Putamen (tissue), 1 donor: ENCODE results near the gene ZNF577.
"Not testable (repeated sequence)": the region's sequence is repeated elsewhere in the genome, so short reads cannot be mapped to it uniquely, and the experiment has no call there.

ENCODE experiments used
- DNase-seq: peaks from one replicate; pipeline ENCODE4 v3.0.0-alpha.2; 2016; ENCODE audit warnings: low spot score

Gene ZNF577

DNA sequence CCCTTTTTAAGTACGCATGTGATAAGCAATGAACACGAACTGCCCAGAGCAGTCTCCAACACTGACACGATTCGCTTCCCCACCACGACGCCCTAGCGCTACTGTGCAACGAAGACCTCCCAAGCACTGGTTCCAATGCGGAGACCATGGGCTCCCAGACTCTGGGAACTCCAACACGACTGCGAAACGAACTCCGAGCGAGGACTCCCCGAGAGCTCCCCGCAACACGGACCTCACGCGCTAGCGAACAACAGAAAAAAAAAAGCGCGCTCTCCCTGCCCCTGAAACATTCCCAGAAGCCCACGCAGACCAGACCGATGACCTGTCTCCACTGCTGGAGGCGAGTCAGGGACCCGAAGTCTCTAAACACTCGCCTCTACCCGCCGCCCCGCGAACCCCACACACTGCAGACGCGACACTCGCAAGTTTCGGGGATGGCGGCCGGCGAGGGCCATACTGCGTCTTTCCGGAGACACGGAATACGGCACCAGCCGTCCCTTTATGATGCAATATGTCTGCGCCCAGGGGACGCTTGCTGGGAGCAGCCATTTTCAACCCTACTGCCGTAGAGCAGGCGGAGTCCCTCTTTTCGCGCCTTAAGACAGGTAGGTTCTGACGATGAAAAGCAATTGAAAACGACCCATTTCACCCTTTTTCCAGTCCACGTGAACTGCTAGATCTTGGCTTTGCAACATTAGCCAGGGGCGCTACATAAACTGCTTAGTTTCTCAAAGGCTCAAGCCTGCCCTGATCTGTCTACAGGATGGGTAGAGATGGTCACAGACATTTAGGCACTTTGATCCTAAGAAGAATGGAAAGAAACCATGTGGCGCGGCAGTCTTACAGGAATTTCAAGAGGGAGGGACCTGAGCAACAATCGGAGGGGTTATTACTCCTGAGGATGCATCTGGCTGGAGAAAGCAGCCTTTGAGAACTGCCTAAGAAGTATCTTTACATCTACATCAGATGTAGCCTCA lies at the start of gene ZNF577:
TSS of gene ZNF577 (minus strand) at position 430 of the 977 bp plus-strand sequence. CDS start 7,569 bp downstream, outside the sequence.
- DNase-seq: peak; percentile 88

- no peak for DNase-seq
These were observed 44.2 kb upstream of the ZNF577 start for GRCh38 chr19:51931921-51932320.

DNA sequence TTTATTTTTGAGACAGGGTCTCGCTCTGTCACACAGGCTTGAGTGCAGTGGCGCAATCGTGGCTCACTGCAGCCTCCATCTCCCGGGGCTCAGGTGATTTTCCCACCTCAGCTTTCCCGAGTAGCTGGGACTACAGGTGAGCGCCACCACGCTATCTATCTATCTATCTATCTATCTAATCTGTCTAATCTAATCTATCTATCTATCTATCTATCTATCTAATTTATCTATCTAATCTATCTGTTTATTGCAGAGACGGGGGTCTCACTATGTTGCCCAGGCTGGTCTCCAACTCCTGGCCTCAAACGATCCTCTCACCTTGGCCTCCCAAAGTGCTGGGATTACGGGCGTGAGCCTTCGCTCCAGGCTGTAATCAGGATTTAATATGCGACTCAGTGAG lies 40.1 kb upstream of the ZNF577 start:
- DNase-seq: no peak

DNA sequence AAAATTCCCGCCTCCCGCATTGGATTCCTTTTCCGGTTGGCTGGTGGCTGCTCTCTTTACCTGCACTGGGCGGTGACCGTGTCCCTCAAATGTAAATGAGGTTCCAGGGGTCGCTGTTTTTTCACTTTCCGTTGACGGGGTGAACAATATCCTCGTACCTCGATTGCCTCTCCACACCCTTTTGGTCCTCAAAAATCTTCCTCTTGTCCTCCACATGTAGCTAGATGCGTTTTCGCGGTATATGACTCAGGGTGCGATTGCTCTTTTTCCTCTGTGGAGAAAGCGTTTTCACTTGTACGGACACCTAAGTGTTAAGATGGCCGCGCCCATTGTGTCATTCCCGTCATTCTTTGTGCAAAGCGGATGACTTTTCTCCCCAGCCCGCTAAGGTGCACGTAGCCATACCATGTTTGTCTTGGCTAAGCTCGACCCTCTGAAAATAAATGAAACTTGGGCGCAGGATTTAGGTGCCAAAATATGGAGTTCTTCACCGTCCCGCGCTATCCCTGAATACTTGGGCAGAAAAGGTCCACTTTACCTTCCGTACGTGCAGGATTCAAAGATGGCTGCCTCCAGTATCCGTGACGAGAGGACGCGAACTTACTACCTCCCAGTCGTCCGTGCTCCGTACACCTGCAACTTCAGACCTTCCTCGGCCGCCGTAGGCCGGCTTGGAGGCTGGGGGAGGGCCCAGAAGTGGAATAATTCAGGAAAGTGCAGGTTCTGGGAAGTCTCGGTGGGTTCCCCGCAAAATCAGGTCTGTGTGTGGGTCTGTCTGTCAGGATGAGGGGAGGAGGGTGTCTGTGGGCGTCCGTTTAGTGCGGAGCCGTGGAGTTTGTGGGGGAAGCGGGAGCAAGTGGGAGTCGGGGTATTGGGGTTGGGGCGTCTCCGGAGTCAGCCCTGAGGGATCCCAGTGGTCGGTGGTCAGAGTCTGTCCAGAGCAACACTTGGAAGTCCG lies 39.3 kb upstream of the ZNF577 start, which contains the start of gene ZNF613:
TSS of gene ZNF613 (plus strand) at position 689 of the 958 bp plus-strand sequence. CDS start 8,749 bp downstream, outside the sequence.
- DNase-seq: peak; percentile 93

DNA sequence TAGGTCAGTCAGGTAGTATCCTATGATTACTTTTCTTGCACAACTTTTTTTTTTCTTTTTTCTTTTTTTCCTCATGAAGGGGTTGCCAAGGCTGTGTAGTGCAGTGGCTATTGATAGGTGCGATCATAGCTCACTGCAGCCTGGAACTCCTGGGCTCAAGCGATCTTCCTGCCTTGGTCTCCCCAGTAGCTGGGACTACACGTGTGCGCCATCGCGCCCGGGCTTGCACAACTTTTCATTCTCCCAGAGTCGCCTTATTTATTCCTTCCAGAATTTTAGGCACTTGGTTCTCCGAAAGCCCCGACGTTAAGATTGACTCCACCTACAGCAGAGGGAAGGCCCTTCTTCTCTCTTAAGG lies 38.7 kb upstream of the ZNF577 start:
- DNase-seq: no peak

GRCh38 chr19:51921949-51922348 lies 34.2 kb upstream of the ZNF577 start:
- DNase-seq: no peak

DNA sequence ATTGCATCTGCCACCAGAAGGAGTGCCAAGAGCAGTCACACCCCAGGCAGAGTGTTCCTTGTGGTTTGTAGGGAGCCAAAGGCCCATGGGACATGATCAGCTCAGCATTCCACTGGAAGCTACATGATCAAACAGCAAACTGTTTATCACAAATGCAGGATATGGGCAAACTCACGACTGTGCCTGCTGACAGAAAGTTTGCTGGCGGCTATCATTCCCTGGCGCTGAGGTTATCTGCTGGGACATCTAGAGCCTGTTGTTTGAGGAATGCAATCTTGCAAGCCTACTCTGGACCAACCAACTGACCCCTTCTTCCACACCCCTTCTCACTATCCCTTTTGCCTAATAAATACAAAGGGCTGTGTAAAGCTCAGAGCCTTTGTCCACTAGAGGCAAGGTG lies 31.9 kb upstream of the ZNF577 start:
- DNase-seq: no peak

DNA sequence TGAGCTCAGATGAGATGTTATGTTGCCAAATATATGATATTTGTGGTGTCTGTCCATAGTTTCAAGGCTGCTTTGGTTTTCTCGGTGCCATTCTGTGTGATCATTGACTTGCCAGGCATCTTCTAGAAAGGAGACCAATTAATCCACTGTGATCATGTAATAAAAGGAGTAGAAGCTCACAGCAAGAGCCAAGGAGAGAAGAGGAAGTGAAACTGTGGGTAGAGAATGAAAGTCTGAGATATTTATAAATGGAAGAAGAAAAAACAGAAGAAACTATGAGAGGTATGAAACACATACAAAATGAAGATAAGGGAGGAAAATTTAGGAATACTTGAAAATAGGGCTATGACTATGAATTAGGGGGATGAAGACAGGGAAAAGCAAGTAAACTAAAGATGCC lies 28.4 kb upstream of the ZNF577 start:
- no peak for DNase-seq

GRCh38 chr19:51915324-51915867 lies 27.6 kb upstream of the ZNF577 start:
- DNase-seq: no peak

GRCh38 chr19:51907981-51908380 lies 20.2 kb upstream of the ZNF577 start:
- DNase-seq: not testable (repeated sequence)

DNA sequence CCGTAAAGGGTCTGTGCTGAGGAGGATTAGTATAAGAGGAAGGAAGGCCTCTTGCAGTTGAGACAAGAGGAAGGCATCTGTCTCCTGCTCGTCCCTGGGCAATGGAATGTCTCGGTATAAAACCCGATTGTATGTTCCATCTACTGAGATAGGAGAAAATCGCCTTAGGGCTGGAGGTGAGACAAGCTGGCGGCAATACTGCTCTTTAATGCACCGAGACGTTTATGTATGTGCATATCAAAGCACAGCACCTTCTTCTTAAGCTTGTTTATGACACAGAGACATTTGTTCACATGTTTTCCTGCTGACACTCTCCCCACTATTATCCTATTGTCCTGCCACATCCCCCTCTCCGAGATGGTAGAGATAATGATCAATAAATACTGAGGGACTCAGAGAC lies 18.4 kb upstream of the ZNF577 start:
- DNase-seq: not testable (repeated sequence)

- DNase-seq: not testable (repeated sequence)
These were observed 17.9 kb upstream of the ZNF577 start for GRCh38 chr19:51905639-51906038.

DNA sequence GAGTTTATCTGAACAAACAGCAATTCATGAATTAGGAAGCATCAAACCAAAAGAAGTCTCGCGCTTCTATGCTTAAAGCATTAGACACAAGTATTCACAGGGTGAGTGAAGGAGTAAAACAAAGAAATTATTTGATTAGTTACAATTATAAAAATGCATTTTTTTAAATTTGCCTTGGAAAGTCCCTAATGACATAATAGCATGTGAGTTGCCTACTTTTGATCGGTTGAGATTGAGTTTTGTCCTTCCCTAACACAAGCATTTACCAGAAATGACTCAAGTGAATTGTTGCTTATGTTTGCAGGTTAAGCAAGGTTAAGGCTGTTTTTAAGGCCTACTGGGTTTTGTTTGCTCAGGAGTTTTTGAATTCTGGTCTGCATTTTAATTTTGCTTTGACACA lies 17.5 kb upstream of the ZNF577 start:
- DNase-seq: no peak

- DNase-seq: peak; percentile 88
These were observed 16.8 kb upstream of the ZNF577 start, which contains the start of gene ZNF649 for GRCh38 chr19:51904331-51905165. Gene ZNF649 (minus strand): TSS chr19:51905017. CDS start chr19:51900107, 4,910 bp downstream.

DNA sequence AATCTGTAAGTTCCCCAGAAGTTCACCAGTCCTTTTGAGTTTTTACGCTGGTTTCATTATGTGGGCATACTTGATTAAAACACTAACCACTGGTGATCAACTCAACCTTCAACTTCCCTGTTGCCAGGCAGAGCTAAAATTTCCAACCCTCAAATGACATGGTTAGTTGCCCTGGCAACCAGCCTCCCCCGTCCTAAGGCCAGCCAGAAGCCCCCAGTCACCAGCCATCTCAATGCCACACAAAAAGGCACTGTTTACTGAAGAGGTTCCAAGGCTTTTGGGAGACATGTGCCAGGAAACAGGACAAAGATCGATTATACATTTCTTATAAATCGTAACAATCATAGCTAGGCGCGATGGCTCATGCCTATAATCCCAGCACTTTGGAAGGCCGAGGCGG lies 15.4 kb upstream of the ZNF577 start:
- peak; percentile 50 for DNase-seq

- no peak for DNase-seq
These were observed 14.1 kb upstream of the ZNF577 start for GRCh38 chr19:51901860-51902259.

- DNase-seq: no peak
These were observed 3.5 kb upstream of the ZNF577 start for GRCh38 chr19:51891193-51891747.

DNA sequence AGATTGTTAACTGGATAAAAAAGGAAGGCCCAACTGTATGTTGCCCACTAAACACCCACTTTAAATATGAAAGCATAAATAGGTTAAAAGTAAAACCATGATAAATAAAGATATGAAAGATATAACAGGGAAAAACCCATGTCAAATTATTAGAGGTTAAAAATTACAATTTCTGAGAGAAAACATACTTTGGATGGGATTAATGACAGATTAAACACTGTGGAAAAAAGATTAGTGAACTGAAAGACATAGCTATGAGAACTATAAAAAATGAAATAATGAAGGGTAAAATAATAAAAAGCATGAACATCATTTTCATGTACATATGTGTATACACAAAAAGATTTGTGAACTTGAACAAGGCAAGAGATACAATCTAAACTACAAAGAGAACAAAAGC lies 2.2 kb upstream of the ZNF577 start:
- DNase-seq: no peak

DNA sequence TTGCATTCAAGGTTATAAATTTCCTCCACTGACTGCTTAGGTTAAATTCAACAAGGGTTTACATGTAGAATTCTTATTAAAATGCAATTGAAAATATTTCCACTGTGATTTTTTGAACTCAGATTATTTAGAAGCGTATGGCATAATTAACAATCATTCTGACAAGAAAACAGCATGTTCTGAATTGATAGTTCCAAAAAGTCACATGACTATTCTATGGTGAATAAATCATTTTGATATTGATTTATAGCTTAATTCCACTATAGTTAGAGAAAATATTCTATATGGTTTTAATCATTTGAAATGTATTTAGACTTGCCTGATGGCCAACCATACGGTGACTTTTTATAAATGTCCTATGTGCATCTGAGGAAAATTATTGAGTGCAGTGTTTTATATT lies 3.0 kb downstream of the ZNF577 start:
- no peak for DNase-seq

GRCh38 chr19:51882518-51882917 lies 5.2 kb downstream of the ZNF577 start:
- DNase-seq: no peak

DNA sequence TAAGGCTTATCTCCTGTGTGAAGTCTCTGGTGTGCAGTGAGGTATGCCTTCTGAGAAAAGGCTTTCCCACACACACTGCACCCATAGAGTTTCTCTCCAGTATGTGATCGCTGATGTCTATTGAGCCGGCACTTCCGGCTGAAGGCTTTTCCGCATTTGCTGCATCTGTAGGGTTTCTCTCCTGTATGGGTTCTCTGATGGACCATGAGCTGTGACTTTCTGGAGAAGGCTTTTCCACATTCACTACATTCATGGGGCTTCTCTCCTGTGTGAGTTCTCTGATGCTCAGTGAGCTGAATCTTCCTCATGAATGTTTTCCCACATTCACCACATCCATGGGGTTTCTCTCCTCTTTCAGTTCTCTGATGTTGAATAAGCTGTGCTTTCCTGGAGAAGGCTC lies 14.7 kb downstream of the ZNF577 start:
- no peak for DNase-seq
